Measurements from ENCODE around the gene TBPL2. TPM values are rescaled to one million over a fixed set of nuclear protein-coding genes. Genes with fewer than 3 reads are reported as not detected.

TBPL2 gene
- total RNA-seq, 1 donor from 2014 or later = not detected

DNA sequence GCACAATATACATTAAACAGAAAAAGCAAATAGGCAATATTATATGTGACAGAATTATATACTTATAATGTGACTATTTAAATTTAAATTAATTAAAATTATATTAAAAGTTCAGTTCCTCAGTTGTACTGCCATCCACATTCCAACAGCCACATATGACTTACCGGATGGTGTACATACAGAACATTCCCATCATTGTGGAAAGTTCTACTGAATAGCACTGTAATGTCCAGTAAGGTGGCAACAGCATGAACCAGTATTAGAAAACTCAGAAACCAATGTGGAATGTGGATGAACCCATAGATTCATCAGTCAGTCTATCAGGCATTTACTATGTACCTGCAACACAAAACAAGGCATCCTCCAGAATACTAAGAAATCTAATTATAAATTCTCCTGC lies 41.2 kb downstream of the TBPL2 start:
- H3K36me3 ChIP-seq (ENCODE audit: control insufficient read depth, insufficient read depth, low read length) = no peaks in the 10 kb centered on the region
- DNase-seq (ENCODE audit: low read depth) = no peak
- FAIRE-seq = no peak
- TF ChIP-seq CTCF (IDR thresholded peaks at IDR 0.05; ENCODE audit: insufficient read depth, low read length, severe bottlenecking) = no peak
- H3K27me3 ChIP-seq (ENCODE audit: control insufficient read depth, insufficient read depth, low read length) = no peaks in the 10 kb centered on the region
- no peak overlapping the region for H3K4me3 ChIP-seq (ENCODE audit: low read depth, low read length)

- DNase-seq (ENCODE audit: low read depth) = peak; percentile 97
- FAIRE-seq = no peak
- no peaks in the 10 kb centered on the region for H3K36me3 ChIP-seq (ENCODE audit: control insufficient read depth, insufficient read depth, low read length)
Measured at GRCh38 chr14:55398679-55399078, 41.7 kb downstream of the TBPL2 start.

DNA sequence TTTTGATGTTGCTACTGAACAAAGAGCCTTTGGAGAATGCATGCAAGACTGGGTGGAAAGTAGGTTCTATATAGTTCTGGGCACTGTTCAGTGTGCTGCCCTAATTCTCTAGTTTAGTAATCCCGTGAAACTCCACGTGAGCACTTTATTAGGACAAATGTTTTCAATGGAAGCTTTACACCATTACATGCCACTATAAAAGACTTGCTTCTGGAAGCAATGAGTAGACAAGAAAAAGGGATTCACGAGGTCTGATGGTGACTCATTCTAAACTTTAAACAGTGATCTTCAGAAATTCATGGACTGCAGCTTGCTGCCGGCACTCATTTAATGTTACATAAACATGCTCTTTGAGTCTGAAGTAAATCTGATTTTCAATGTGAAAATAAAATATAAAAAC lies 51.1 kb downstream of the TBPL2 start:
- TF ChIP-seq CTCF (IDR thresholded peaks at IDR 0.05; ENCODE audit: insufficient read depth, low read length, severe bottlenecking) = no peak
- no peak for DNase-seq (ENCODE audit: low read depth)
- Histone ChIP-seq H3K27me3 (ENCODE audit: control insufficient read depth, insufficient read depth, low read length) (no peaks in the 10 kb centered on the region), H3K4me3 (ENCODE audit: low read depth, low read length) (no peak overlapping the region), H3K36me3 (ENCODE audit: control insufficient read depth, insufficient read depth, low read length) (no peaks in the 10 kb centered on the region)
- FAIRE-seq = no peak

More at GRCh38 chr14:55398679-55399078, 41.7 kb downstream of the TBPL2 start:
- H3K4me3 ChIP-seq (ENCODE audit: low read depth, low read length) = no peak overlapping the region
- TF ChIP-seq CTCF (IDR thresholded peaks at IDR 0.05; ENCODE audit: insufficient read depth, low read length, severe bottlenecking) = no peak
- H3K27me3 ChIP-seq (ENCODE audit: control insufficient read depth, insufficient read depth, low read length) = no peaks in the 10 kb centered on the region

DNA sequence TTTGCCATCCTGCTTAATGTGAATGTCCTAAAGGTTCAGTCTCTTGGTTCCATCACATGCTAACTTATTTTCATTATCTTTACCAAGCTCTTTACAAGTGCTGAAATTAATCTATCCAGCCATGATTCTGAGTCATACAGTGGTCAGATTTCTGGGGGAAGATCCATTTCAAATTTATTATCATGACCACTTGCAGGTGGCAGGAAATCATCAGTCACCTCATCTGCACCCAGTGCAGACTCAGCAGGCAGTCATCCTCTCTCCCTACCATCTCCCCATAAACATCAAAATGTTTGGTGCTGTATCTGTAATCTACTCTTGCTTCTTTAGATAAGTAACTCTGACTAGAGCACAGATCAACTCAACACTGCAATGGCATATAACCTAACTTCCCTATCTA lies 52.3 kb downstream of the TBPL2 start:
- H3K36me3 ChIP-seq (ENCODE audit: control insufficient read depth, insufficient read depth, low read length) = no peaks in the 10 kb centered on the region
- no peak for TF ChIP-seq CTCF (IDR thresholded peaks at IDR 0.05; ENCODE audit: insufficient read depth, low read length, severe bottlenecking)
- DNase-seq (ENCODE audit: low read depth) (no peak), FAIRE-seq (no peak)
- H3K27me3 ChIP-seq (ENCODE audit: control insufficient read depth, insufficient read depth, low read length) = no peaks in the 10 kb centered on the region
- no peak overlapping the region for H3K4me3 ChIP-seq (ENCODE audit: low read depth, low read length)

DNA sequence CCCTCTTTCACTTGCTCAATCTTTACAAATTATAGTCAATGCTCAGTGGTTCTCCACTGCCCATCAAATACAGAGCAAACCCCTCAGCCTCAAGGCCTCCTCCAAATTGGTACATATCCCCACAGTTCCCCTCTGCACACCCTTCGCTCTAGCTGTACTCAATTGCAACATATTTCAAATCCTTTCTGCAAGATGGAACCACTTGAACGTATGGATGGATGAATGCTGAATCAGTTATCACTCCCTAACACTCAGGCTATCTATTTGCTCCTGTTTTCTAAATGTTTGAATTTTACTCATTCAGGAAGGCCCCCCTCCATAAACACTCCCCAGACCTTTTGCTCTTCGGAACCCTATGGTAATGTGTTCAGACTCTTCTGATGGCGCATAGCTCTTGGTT lies 53.3 kb downstream of the TBPL2 start:
- FAIRE-seq (no peak), DNase-seq (ENCODE audit: low read depth) (no peak)
- Histone ChIP-seq H3K4me3 (ENCODE audit: low read depth, low read length) (no peak overlapping the region), H3K27me3 (ENCODE audit: control insufficient read depth, insufficient read depth, low read length) (no peaks in the 10 kb centered on the region), H3K36me3 (ENCODE audit: control insufficient read depth, insufficient read depth, low read length) (no peaks in the 10 kb centered on the region)
- no peak for TF ChIP-seq CTCF (IDR thresholded peaks at IDR 0.05; ENCODE audit: insufficient read depth, low read length, severe bottlenecking)

DNA sequence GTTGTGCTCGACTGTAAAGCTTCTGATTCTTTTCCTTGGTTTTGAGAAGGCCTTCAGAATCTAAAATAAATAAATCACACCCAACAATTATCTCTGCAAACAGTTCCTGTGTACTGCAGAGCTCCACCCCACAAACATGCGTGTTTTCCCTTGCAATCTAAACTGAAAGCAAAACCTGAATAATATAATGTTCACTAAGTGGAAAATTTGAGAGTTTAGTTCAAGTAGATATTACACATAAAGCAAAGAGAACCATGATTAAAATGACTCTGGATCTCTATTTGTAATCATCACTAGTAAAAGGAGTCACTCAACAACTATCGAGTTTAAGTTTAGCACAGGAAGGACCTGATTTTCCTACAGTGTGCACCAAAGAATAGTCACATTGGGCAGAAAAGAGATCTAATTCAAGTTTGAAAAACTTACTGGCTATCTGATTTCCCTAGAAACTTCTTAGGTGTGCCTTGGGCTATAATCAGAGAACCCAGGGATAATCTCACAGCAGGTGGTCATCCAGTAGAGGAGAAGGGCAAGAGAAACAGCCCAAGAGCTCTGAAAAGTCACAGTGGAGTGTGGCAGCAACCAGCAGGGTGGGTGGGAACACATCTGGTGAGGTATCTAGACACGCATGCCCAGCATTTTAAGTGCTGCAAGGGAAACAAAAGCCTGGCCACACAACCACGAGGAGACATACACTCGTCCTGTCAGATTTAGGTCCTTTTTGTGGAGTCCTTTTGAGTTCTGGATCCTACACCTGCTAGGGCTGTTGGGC lies 54.2 kb downstream of the TBPL2 start:
- Histone ChIP-seq H3K4me3 (ENCODE audit: low read depth, low read length) (no peak overlapping the region), H3K36me3 (ENCODE audit: control insufficient read depth, insufficient read depth, low read length) (peaks cover 6% of the 10 kb centered on the region), H3K27me3 (ENCODE audit: control insufficient read depth, insufficient read depth, low read length) (no peaks in the 10 kb centered on the region)
- FAIRE-seq (no peak), DNase-seq (ENCODE audit: low read depth) (no peak)
- no peak for TF ChIP-seq CTCF (IDR thresholded peaks at IDR 0.05; ENCODE audit: insufficient read depth, low read length, severe bottlenecking)
